Activated naive CD4-positive, alpha-beta T cell treated with anti-CD3 and anti-CD28 coated beads, Interleukin-2, amount 10 ng/mL, durations not matched to agents 7 days and 5 days (primary cell): ENCODE data around the gene XYLT1.

Experiments
- CTCF ChIA-PET: fragments of 350-600 bp; sonication (Branson Sonifier 250); formaldehyde crosslinking; loops from one replicate; lab custom pipeline; 2021; ENCODE audit warnings: antibody characterized with exemption; lab: Charles Lee
- DNase-seq: peaks from one replicate; pipeline ENCODE4 v3.0.0-alpha.2; 2020
- H3K27ac Mint-ChIP-seq: one replicate; pipeline ENCODE4 v1.8.0; 2021; ENCODE audit warnings: mild to moderate bottlenecking, moderate library complexity, mixed read lengths
- H3K27me3 Mint-ChIP-seq: one replicate; pipeline ENCODE4 v1.8.0; 2021; ENCODE audit warnings: mild to moderate bottlenecking, mixed read lengths
- H3K36me3 Mint-ChIP-seq: one replicate; pipeline ENCODE4 v1.8.0; 2021; ENCODE audit warnings: mixed read lengths
- H3K4me1 Mint-ChIP-seq: one replicate; pipeline ENCODE4 v1.8.0; 2021; ENCODE audit warnings: mixed read lengths
- H3K4me3 Mint-ChIP-seq: one replicate; pipeline ENCODE4 v1.8.0; 2021; ENCODE audit warnings: mild to moderate bottlenecking, moderate library complexity, mixed read lengths
- H3K9me3 Mint-ChIP-seq: one replicate; pipeline ENCODE4 v1.8.0; 2021; ENCODE audit warnings: mixed read lengths

Gene XYLT1

GRCh38 chr16:17125671-17126070 is 345.1 kb downstream of the XYLT1 start:
- H3K36me3 Mint-ChIP-seq: peaks cover 59% of the 10 kb centered on the region

GRCh38 chr16:17117906-17118577 is 352.7 kb downstream of the XYLT1 start:
- H3K27me3 Mint-ChIP-seq: no peaks in the 10 kb centered on the region
- CTCF ChIA-PET: no interaction called here

More at GRCh38 chr16:17125671-17126070, 345.1 kb downstream of the XYLT1 start:
- Mint-ChIP-seq H3K9me3 (no peaks in the 10 kb centered on the region), H3K27ac (no peak overlapping the region), H3K27me3 (no peaks in the 10 kb centered on the region), H3K4me3 (no peak overlapping the region), H3K4me1 (peaks cover 1% of the 10 kb centered on the region)
- CTCF ChIA-PET: no interaction called here
- DNase-seq: no peak

GRCh38 chr16:17116595-17117322 is 354.0 kb downstream of the XYLT1 start:
- H3K9me3 Mint-ChIP-seq: no peaks in the 10 kb centered on the region
- peaks cover 27% of the 10 kb centered on the region for H3K36me3 Mint-ChIP-seq
- H3K4me1 Mint-ChIP-seq: no peaks in the 10 kb centered on the region
- CTCF ChIA-PET: no interaction called here
- DNase-seq: no peak
- peak overlapping the region; percentile 21 for H3K27ac Mint-ChIP-seq
- H3K27me3 Mint-ChIP-seq: no peaks in the 10 kb centered on the region
- no peak overlapping the region for H3K4me3 Mint-ChIP-seq

More at GRCh38 chr16:17117906-17118577, 352.7 kb downstream of the XYLT1 start:
- H3K36me3 Mint-ChIP-seq: peaks cover 28% of the 10 kb centered on the region
- H3K9me3 Mint-ChIP-seq: no peaks in the 10 kb centered on the region
- no peak overlapping the region for H3K4me3 Mint-ChIP-seq
- H3K27ac Mint-ChIP-seq: no peak overlapping the region
- no peaks in the 10 kb centered on the region for H3K4me1 Mint-ChIP-seq
- no peak for DNase-seq

GRCh38 chr16:17109413-17109812 is 361.3 kb downstream of the XYLT1 start:
- H3K27me3 Mint-ChIP-seq: no peaks in the 10 kb centered on the region
- CTCF ChIA-PET: no interaction called here
- H3K4me1 Mint-ChIP-seq: peaks cover 12% of the 10 kb centered on the region
- H3K36me3 Mint-ChIP-seq: peaks cover 21% of the 10 kb centered on the region
- no peak overlapping the region for H3K4me3 Mint-ChIP-seq
- DNase-seq: no peak
- no peak overlapping the region for H3K27ac Mint-ChIP-seq
- no peaks in the 10 kb centered on the region for H3K9me3 Mint-ChIP-seq

GRCh38 chr16:17108596-17108995 is 362.2 kb downstream of the XYLT1 start:
- no peak overlapping the region for H3K4me3 Mint-ChIP-seq
- no peak overlapping the region for H3K27ac Mint-ChIP-seq
- H3K9me3 Mint-ChIP-seq: no peaks in the 10 kb centered on the region
- peaks cover 12% of the 10 kb centered on the region for H3K4me1 Mint-ChIP-seq
- DNase-seq: no peak
- CTCF ChIA-PET: no interaction called here
- peaks cover 18% of the 10 kb centered on the region for H3K36me3 Mint-ChIP-seq
- H3K27me3 Mint-ChIP-seq: no peaks in the 10 kb centered on the region

- Mint-ChIP-seq H3K27ac (no peak overlapping the region), H3K27me3 (no peaks in the 10 kb centered on the region), H3K36me3 (peaks cover 16% of the 10 kb centered on the region), H3K9me3 (no peaks in the 10 kb centered on the region), H3K4me3 (no peak overlapping the region), H3K4me1 (peaks cover 12% of the 10 kb centered on the region)
- CTCF ChIA-PET: no interaction called here
- DNase-seq: no peak
These were observed 363.3 kb downstream of the XYLT1 start for GRCh38 chr16:17107450-17107849.

GRCh38 chr16:17106243-17106791 is 364.4 kb downstream of the XYLT1 start:
- H3K27ac Mint-ChIP-seq: no peak overlapping the region
- CTCF ChIA-PET: no interaction called here

GRCh38 chr16:17105239-17105797 is 365.4 kb downstream of the XYLT1 start:
- DNase-seq: no peak
- peak overlapping the region; percentile 60 for H3K27ac Mint-ChIP-seq
- H3K4me3 Mint-ChIP-seq: no peak overlapping the region
- H3K36me3 Mint-ChIP-seq: peaks cover 15% of the 10 kb centered on the region
- H3K4me1 Mint-ChIP-seq: peaks cover 12% of the 10 kb centered on the region
- CTCF ChIA-PET: no interaction called here
- H3K27me3 Mint-ChIP-seq: no peaks in the 10 kb centered on the region
- H3K9me3 Mint-ChIP-seq: no peaks in the 10 kb centered on the region

More at GRCh38 chr16:17106243-17106791, 364.4 kb downstream of the XYLT1 start:
- Mint-ChIP-seq H3K27me3 (no peaks in the 10 kb centered on the region), H3K4me1 (peaks cover 12% of the 10 kb centered on the region), H3K9me3 (no peaks in the 10 kb centered on the region), H3K36me3 (peaks cover 18% of the 10 kb centered on the region), H3K4me3 (no peak overlapping the region)
- no peak for DNase-seq

- CTCF ChIA-PET: no interaction called here
- Mint-ChIP-seq H3K9me3 (no peaks in the 10 kb centered on the region), H3K27ac (peak overlapping the region; percentile 60), H3K36me3 (peaks cover 11% of the 10 kb centered on the region), H3K4me3 (no peak overlapping the region), H3K27me3 (no peaks in the 10 kb centered on the region), H3K4me1 (peaks cover 12% of the 10 kb centered on the region)
- DNase-seq: no peak
These were observed 366.1 kb downstream of the XYLT1 start for GRCh38 chr16:17104654-17105053.

- CTCF ChIA-PET: no interaction called here
- Mint-ChIP-seq H3K4me1 (peaks cover 12% of the 10 kb centered on the region), H3K27ac (no peak overlapping the region), H3K36me3 (peaks cover 9% of the 10 kb centered on the region), H3K27me3 (no peaks in the 10 kb centered on the region), H3K4me3 (no peak overlapping the region), H3K9me3 (no peaks in the 10 kb centered on the region)
- no peak for DNase-seq
These were observed 367.5 kb downstream of the XYLT1 start for GRCh38 chr16:17103216-17103615.

- Mint-ChIP-seq H3K27me3 (no peaks in the 10 kb centered on the region), H3K9me3 (no peaks in the 10 kb centered on the region), H3K4me3 (no peak overlapping the region), H3K36me3 (peaks cover 9% of the 10 kb centered on the region), H3K27ac (no peak overlapping the region), H3K4me1 (peaks cover 12% of the 10 kb centered on the region)
- CTCF ChIA-PET: no interaction called here
- DNase-seq: no peak
These were observed 369.1 kb downstream of the XYLT1 start for GRCh38 chr16:17101646-17102045.

GRCh38 chr16:17098685-17099084 is 372.1 kb downstream of the XYLT1 start:
- H3K4me3 Mint-ChIP-seq: no peak overlapping the region
- no peak for DNase-seq
- no peaks in the 10 kb centered on the region for H3K9me3 Mint-ChIP-seq
- H3K36me3 Mint-ChIP-seq: peaks cover 5% of the 10 kb centered on the region
- H3K27me3 Mint-ChIP-seq: no peaks in the 10 kb centered on the region
- no peaks in the 10 kb centered on the region for H3K4me1 Mint-ChIP-seq
- CTCF ChIA-PET: no interaction called here
- no peak overlapping the region for H3K27ac Mint-ChIP-seq

GRCh38 chr16:17084130-17084529 is 386.6 kb downstream of the XYLT1 start:
- Mint-ChIP-seq H3K36me3 (no peaks in the 10 kb centered on the region), H3K9me3 (no peaks in the 10 kb centered on the region), H3K27ac (no peak overlapping the region), H3K27me3 (no peaks in the 10 kb centered on the region), H3K4me1 (no peaks in the 10 kb centered on the region), H3K4me3 (no peak overlapping the region)
- DNase-seq: no peak
- CTCF ChIA-PET: interaction anchor here (0.6 kb wide), 1 partner anchor 13 kb away, joined by 3 read pairs; no protein-coding TSS in a partner anchor

- Mint-ChIP-seq H3K9me3 (no peaks in the 10 kb centered on the region), H3K27me3 (no peaks in the 10 kb centered on the region), H3K4me1 (no peaks in the 10 kb centered on the region), H3K36me3 (no peaks in the 10 kb centered on the region), H3K27ac (no peak overlapping the region), H3K4me3 (no peak overlapping the region)
- no peak for DNase-seq
- CTCF ChIA-PET: no interaction called here
These were observed 387.1 kb downstream of the XYLT1 start for GRCh38 chr16:17083628-17084027.
